G401 (cell line): ENCODE data around the gene FBXO33. TPM values are rescaled to one million over a fixed set of nuclear protein-coding genes. Genes with fewer than 3 reads are reported as not detected.

Experiments
- DNase-seq: peaks from one replicate; pipeline ENCODE4 v3.0.0-alpha.2; 2015; ENCODE audit warnings: low spot score
- in situ Hi-C: cut with HindIII; loops from 2 replicates; pipeline ENCODE4 v1.10.0; 2016; ENCODE audit warnings: low sequenced_read_pairs, mixed read lengths
- total RNA-seq: library from RNA; depleted of rRNA; stranded (reverse); fragments of >200 nt; shearing (Covaris generic); gene quantifications from 2 replicates; pipeline ENCODE4 v1.2.3, GENCODE V29; 2014; rRNA removed

Gene FBXO33, protein sequence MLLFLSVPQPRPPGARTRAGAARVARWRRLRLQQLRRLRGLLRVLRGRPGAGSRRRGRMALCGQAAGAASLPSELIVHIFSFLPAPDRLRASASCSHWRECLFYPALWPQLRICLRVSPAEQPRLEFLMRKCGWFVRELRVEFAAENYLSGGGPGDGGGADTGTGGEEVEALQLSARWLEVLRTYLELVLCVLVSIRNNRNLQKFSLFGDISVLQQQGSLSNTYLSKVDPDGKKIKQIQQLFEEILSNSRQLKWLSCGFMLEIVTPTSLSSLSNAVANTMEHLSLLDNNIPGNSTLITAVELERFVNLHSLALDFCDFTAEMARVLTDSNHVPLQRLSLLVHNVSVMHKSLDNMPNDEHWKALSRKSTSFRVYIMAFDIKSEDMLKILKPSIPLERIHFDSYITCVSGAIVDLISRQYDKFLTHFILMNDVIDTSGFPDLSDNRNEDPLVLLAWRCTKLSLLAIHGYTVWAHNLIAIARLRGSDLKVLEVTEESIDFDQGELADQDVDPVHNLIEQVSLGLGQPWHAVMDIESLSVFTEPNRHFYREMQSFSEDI
- 8.1 and 24.5 TPM in 2 replicates for total RNA-seq

DNA sequence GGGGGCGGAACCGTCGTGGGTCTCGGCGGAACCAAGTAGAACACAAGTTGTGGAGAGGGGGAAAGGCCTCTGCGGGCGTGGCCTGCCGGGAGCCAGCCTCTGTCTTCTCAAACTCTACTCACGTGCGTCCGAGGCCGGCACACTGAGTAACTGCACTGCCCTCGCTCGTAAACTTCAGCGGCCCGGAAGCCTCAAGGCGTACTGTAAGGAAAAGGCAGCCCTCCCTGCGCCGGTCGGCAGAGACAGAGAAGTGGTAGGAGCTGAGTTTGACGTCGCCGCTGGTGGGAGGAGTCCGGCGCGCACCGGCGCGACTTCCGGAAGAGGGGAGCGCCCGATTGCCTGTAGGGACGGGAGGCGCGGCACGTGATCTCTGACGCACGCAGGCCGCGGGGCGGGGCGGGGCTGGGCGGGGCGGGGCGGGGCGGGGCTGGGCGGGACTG, at the start of gene FBXO33:
TSS of gene FBXO33 (minus strand) at position 255 of the 440 bp plus-strand sequence. CDS start 271 bp downstream, outside the sequence.
- in situ Hi-C loops, result no loop called here
- peak; percentile 95 for DNase-seq

DNA sequence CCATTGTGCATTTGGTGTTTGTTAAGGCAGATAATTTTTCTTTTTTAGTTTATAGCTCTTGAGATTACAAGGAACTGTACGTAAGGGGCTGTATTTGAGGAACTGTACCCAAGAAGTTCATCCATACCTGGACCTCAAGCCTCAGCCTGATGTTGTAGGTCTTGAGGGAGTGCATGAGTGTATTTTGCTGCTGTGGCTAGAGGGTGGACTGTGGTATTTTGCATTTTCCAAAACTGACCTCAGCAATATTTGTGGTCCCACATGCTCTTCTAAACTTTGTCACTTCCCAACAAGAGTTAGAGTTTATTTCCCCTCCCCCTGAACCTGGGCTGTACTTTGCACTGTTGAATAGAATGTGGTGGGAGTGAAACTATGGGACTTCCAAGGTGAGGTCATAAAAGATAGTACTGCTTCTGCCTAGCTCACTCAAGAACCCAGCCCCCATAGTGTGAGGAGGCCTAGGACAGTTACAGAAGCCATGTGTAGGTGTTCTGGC, 42.2 kb upstream of the FBXO33 start:
- in situ Hi-C loops, result no loop called here

DNA sequence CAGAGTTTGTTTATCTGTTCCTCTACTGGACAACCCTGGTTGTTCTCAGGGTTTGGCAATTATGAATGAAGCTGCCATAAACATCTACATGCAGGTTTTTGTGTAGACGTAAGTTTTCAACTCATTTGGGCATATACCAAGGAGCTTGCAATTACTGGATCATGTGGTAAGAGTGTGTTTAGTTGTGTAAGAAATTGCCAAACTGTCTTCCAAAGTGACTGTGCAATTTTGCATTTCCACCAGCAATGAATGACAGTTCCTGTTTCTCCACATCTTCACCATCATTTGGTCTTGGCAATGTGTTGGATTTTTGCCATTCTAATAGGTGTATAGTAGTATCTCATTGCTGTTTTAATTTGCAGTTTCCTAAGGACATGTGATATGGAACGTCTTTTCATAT, 39.8 kb upstream of the FBXO33 start:
- in situ Hi-C loops, result no loop called here
- DNase-seq, result no peak

More for the DNA sequence above, 42.2 kb upstream of the FBXO33 start:
- no peak for DNase-seq

DNA sequence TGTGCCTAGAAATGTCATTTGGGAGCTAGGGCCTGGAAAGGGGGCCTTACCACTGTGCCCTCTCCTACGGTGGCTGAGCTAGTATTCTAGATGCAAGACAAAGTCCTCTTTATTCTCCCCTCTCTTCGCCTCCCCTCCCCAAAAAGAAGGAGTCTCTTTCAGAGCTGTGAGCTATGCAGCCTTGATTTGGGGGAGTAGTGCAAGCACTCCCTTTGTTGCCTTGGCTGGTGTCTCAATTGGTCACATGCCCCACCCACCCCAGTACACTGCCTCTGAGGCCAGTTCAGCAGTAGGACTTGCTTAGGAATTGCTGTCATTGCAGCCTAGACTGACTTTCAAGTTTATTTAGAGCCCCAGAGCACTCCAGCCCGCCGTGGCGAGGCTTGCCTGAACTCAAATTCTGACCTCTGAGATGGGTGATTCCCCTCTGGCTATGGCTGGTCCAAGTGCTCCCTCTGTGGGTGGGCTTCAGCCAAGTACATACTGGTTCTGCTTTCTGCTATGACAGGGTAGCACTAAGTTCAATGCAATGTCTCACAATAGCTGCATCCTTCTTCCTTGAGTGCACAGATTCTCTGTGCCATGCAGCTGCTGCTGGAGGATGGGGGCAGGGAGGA, 37.0 kb upstream of the FBXO33 start:
- no peak for DNase-seq
- in situ Hi-C loops, result no loop called here

DNA sequence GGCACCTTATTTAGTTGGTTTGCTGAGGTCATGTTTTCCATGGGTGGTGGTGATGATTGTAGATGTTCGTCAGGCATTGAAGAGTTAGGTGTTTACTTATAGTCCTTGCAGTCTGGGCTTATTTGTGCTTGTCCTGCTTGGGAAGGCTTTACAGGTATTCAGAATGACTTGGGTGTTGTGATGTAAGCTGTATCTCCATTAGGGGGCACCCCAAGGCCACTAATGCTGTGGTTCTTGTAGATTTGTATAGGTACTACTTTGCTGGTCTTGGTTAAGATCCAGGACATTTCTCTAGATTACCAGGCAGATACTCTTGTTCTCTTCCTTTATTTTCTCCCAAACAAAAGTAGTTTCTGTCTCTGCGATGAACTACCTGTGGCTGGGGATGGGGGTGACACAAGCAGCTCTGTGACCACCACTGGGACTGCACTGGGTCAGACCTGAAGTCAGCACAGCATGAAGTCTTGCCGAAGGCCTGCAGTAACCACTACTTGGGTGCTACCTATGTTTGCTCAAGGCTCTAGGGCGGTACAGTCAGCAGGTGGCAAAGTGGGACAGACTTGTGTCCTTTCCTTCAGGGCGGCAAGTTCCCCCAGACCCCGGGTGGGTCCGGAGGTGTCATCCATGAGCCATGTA, 35.8 kb upstream of the FBXO33 start:
- in situ Hi-C loops, result no loop called here
- peak; percentile 15 for DNase-seq

DNA sequence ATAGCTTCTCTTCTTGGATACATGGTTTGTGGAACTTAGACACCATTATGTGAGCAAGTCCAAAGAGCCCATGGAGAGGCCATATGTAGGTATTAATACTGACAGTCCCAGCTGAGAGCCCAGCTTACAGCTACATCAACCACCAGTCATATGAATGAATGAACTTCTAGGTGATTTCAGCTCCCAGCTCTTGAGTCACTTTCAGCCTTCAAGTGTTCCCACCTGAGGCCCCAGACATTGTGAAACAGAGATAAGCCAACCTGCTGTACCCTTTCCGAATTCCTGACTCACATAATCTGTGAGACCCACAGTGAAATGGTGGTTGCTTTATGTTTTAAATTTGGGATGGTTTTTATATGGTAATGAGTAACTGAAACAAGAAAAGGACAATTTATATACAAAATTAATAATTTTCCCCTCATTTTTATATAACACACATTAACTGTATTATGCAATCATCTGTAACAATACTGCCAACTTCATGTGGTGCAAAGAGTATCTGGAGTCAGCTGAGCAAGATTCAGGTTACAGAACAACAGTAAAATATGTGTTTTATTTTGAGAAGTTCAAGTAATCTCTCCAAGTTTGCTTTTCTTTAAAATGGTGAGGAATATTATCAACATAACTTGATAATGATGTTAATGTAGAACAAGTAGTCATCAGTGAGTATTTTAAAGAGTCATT, 27.7 kb upstream of the FBXO33 start:
- DNase-seq, result no peak
- in situ Hi-C loops, result no loop called here

DNA sequence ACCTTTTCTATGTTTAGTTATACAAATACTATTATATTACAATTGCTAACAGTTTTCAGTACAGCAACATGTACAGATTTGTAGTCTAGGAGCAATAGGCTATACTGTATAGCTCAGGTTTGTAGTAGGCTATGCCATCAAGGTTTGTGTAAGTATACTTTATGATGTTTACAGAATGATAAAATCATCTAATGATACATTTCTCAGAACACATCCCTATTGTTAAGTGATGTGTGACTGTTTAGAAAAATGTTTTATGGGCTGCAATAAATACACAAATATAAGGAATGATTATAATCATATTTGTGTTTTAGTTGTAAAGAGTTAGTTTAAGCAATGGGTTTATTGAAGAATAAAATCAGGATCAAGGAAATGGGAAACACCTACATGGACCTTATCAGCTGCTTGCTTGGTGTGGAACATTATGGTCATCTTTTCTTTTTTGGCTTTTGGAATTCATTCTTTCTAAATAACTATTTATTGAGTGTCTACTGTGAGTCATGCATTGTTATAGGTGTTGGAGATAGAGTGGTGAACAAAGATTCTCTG, 24.5 kb upstream of the FBXO33 start:
- in situ Hi-C loops, result no loop called here
- no peak for DNase-seq

DNA sequence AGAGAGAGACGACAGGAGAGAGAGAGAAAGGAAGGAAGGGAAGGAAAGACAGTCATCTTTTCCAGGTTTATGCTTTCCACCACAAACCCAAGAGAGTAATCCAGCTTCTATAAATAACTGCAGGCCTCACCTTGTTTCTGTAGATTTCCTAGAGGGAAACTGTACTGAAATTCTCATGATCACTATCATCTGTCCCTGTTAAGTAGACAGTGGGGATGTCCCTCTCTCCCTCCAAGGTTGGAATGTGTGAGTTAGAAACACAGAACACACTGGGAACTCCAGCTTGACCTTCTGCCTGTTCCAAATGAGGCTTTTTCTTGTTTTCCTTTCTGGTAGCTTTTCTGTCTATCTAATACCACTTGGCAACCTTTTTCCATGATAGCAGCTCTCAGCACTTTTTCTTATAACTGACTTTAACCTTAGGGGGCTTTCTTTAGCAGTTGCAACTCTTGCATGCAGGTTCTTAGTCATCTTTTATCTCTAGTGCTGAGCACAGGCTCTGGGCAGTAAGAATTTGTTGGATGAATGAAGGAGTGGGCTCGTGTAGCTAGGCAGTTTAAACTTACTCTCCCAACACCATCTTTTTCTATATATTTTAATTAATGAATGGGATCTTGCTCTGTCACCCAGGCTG, 22.8 kb upstream of the FBXO33 start:
- in situ Hi-C loops, result no loop called here
- no peak for DNase-seq

DNA sequence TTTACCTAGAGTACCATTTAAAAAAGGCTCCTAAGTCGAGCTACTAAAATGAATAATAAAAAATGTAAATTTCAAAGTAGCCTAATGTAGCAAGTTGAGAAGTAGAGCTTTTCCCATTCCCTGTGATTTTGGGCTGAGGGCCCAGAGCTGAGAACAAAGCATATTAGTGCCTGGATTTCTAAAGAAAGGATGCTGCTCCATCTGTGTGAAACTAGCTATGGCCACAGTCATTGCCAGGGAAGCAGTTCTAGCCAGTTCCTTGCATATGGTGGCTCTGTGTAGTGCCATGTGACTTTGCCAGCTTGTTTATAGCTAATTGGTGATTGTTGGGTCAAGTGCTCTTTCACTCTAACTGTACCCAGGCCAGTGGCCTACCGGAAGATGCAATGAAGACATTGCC, 20.4 kb upstream of the FBXO33 start:
- in situ Hi-C loops, result no loop called here
- DNase-seq, result no peak

DNA sequence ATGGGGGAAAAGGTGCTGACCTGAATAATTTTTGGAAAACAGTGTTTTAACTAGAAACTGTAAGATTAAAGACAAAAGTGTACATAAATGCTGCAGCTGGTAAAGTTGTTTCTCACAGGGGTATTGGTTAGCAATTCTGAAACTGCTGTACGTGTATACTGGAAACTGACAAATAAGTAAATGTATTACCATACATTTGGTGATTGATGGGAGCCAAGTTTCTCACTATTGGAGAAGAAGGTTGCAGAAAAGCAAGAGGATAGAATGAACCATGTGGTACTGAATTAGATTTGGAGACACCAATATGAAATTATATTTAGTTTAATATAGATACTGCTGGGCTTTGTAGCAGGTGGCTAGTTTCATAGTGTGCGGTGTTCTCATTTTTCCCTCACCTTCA, 19.6 kb upstream of the FBXO33 start:
- DNase-seq, result no peak
- in situ Hi-C loops, result no loop called here

DNA sequence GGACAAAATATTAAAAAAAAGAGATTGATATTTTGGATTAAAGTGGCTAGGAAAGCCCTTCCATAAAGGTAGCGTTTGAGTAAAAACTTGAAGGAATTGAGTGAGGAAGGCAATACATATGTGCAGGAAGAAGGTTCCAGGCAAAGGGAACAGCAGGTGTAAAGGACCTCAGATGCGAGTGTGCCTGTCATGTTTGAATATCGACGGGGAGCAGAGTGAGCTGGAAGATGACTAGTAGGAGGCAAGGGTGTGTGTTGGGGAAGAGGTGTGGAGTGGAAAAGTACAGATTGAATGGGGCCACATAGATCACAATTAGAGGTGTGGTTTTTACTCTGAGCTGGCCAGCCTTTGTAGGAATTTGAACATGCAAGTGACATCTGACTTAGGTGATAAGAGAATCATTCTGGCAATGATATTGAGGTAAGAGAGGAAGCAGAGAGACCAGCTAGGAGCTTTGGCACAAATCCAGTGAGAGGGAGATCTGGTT, 15.0 kb upstream of the FBXO33 start:
- in situ Hi-C loops, result no loop called here
- DNase-seq, result no peak

DNA sequence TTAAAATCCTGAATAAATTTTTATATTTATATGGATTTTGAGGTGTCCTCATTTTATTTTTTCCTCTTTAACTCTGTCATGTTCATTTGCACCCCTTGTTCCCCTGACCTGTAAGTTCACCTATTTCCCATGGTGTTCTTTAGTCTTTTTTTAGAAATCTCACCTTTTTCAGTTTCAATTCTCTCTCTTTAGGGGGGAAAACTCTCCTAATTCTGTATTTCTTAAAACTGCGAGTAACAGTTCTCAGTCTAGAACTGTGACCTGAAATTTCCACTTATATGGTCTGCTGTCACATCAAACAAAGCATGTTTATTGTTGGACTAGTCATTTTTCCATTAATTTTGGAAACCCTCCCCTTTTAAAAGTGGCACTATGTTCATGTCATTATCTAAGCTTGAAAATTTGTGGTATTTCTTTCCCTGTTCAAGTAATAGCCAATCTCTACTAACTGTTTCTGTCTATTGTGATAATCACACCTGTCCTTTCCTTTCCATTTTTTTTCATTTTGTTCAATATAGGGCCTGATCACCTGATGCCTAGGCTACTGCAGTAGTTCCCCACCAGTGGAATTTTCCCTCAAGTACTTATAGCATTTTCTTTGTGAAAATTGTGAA, 14.0 kb upstream of the FBXO33 start:
- DNase-seq, result no peak
- in situ Hi-C loops, result no loop called here

DNA sequence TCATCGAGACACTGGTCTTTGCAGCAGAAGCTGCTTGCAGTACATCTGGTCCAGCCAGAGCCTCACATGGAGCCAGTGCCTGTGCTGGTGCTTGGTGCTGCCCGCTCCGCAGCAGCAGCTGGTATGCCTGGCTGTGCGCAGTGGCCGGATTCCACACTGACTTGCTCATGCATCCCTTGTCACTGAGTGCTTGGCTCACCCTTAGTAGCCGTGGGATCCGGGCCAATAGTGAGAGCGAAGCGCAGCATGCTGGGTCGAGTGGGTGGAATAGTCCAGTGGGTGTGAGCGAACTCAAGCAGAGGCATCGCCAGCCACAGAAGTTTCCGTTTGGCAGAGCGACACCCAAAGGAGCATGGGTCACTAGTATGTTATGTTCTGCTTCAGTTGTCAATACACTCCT, 10.1 kb upstream of the FBXO33 start:
- in situ Hi-C loops, result no loop called here
- no peak for DNase-seq

DNA sequence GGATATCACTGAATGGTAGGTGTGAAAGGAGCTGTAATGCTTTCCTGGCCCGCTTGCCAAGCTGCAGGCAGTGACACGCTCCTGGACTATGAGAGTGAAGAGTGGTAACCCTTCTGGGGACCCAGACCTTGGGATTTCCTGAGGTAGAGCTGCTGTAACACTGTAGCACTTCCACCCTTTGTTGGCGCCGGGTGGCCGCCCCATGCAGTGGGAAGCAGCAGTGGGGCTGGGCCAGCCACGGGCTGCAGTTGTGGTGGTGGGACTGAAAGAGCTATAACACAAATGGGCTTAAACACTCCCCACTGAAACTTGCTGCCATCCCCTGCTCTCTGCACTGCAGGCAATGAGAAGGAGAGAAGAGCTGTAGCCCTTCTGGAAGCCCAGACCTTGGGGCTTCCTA, 9.6 kb upstream of the FBXO33 start:
- no peak for DNase-seq
- in situ Hi-C loops, result no loop called here

DNA sequence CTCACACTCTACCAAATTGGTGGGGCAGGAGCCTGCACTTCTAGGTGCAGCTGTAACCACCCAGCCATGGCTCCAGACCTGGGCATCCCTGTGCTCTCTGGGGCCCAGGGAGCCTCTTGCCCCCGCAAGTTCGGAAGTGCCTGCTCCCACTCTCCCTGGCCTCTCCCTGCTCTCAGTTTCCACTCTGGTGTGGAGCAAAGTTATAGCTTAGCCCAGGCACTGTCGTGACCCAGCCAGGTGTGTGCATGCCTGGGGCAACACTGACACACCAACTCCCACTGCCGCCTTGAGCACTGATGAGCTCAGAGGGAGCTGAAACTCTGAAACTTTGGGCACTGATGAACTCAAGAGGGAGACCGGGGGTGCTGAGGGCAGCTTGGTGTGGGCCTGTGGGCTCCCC, 8.7 kb upstream of the FBXO33 start:
- DNase-seq, result no peak
- in situ Hi-C loops, result no loop called here

DNA sequence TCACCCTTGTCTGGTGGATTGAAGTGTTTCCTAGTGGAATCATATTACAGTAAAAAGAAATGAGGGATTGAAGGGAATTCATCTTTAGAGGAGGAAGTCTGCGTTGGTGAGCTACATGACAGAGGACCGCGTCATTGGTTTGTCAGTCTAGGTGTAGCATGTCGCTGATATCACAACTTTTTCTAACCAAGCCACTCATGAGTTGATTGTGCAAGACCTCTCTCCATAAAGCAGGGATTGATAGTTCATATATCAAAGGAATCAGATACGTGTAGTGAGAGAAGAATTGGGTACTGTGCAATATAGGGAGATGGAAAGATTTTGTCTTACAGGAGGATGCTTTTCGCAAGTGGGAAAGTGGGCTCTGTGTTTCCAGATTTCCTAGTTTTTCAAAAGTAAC, 3.0 kb upstream of the FBXO33 start:
- DNase-seq, result no peak
- in situ Hi-C loops, result no loop called here

DNA sequence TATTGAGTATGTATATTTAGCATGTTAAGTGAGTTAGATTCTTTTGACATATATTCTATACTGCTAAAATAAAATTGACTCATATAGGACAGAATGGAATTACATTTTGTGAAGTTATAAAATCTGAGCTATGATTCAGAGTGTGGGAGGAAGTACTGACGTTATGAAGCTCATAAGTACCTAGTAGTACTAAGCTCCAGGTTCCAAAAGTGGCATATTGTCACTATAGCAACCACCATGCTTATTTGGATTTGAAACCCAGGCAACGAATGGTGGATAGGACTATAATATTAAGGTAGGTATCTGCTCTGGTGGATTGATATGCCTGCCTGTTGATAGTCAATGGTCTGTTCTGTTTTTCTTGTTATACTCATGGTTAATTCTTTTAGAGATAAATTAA, 2.2 kb upstream of the FBXO33 start:
- in situ Hi-C loops, result no loop called here
- no peak for DNase-seq

DNA sequence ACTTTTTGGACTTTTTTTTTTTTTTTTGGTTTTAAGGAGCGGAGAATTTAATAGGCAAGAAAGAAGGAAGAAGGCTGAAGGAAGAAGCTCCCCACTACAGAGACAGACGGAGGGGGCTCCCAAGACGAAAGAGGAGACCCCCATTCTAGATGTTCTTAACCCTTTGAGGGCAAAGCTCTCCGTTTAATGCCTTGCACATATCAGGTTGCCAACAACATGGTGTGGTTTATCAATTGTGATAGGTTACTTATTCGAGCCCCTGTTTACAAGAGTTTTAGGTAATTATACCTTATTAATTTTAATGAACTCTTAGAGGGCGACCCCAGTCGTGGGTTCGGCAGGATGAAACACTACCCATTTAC, 1.2 kb upstream of the FBXO33 start:
- in situ Hi-C loops, result no loop called here
- no peak for DNase-seq
